H9 (cell line): ENCODE measurements around the gene NFATC4. TPM values are rescaled to one million over a fixed set of nuclear protein-coding genes. Genes with fewer than 3 reads are reported as not detected.

Experiments
- DNase-seq: peaks from one replicate; pipeline ENCODE4 v3.0.0-alpha.2; 2017
- H2AFZ ChIP-seq: one replicate; pipeline ENCODE4 v1.6.1; 2013; ENCODE audit warnings: mild to moderate bottlenecking, low read length, control low read depth, moderate library complexity
- H2AK5ac ChIP-seq: 2 replicates; pipeline ENCODE4 v1.6.1; 2013; ENCODE audit warnings: low read length, control low read depth, mixed read lengths; ENCODE audit not compliant: insufficient read length
- H2BK120ac ChIP-seq: one replicate; pipeline ENCODE4 v1.6.1; 2013; ENCODE audit warnings: low read depth, mild to moderate bottlenecking, low read length, control low read depth, inconsistent platforms; ENCODE audit not compliant: poor library complexity, severe bottlenecking
- H2BK12ac ChIP-seq: 2 replicates; pipeline ENCODE4 v1.6.1; 2013; ENCODE audit warnings: low read length, control low read depth, mixed read lengths, low read depth; ENCODE audit not compliant: insufficient read length
- H2BK15ac ChIP-seq: 2 replicates; pipeline ENCODE4 v1.6.1; 2013; ENCODE audit warnings: low read depth, low read length, control low read depth
- H2BK20ac ChIP-seq: one replicate; pipeline ENCODE4 v1.6.1; 2013; ENCODE audit warnings: low read depth, mild to moderate bottlenecking, low read length, control low read depth, inconsistent platforms; ENCODE audit not compliant: poor library complexity, severe bottlenecking
- H2BK5ac ChIP-seq: 2 replicates; pipeline ENCODE4 v1.6.1; 2013; ENCODE audit warnings: low read length, control low read depth, mixed read lengths; ENCODE audit not compliant: insufficient read length
- H3K14ac ChIP-seq: 2 replicates; pipeline ENCODE4 v1.6.1; 2013; ENCODE audit warnings: low read length, control low read depth; ENCODE audit not compliant: insufficient read depth
- H3K18ac ChIP-seq: 2 replicates; pipeline ENCODE4 v1.6.1; 2013; ENCODE audit warnings: low read depth, mild to moderate bottlenecking, mixed read lengths, low read length, control low read depth; ENCODE audit not compliant: insufficient read length
- H3K23ac ChIP-seq: 2 replicates; pipeline ENCODE4 v1.6.1; 2013; ENCODE audit warnings: low read length, control low read depth, mixed read lengths, low read depth; ENCODE audit not compliant: insufficient read length
- H3K23me2 ChIP-seq: 2 replicates; pipeline ENCODE4 v1.6.1; 2013; ENCODE audit warnings: low read depth, mild to moderate bottlenecking, mixed read lengths, low read length, control low read depth; ENCODE audit not compliant: insufficient read length, poor library complexity, severe bottlenecking
- H3K27ac ChIP-seq: 2 replicates; pipeline ENCODE4 v1.5.1; 2013; ENCODE audit warnings: low read length, control low read depth, mixed read lengths, low read depth; ENCODE audit not compliant: insufficient read length
- H3K27me3 ChIP-seq: 2 replicates; pipeline ENCODE4 v1.6.1; 2013; ENCODE audit warnings: low read length, control low read depth, inconsistent platforms; ENCODE audit not compliant: insufficient read depth
- H3K4ac ChIP-seq: 2 replicates; pipeline ENCODE4 v1.6.1; 2013; ENCODE audit warnings: low read depth, mild to moderate bottlenecking, control low read depth, inconsistent platforms, low read length, moderate library complexity
- H3K4me1 ChIP-seq: 2 replicates; pipeline ENCODE4 v1.6.1; 2013; ENCODE audit warnings: low read length, control low read depth, inconsistent platforms; ENCODE audit not compliant: insufficient read depth
- H3K4me2 ChIP-seq: 2 replicates; pipeline ENCODE4 v1.6.1; 2013; ENCODE audit warnings: low read length, control low read depth, mixed read lengths; ENCODE audit not compliant: insufficient read length, insufficient read depth
- H3K56ac ChIP-seq: 2 replicates; pipeline ENCODE4 v1.6.1; 2013; ENCODE audit warnings: low read depth, mild to moderate bottlenecking, mixed read lengths, low read length, control low read depth; ENCODE audit not compliant: insufficient read length
- H3K79me1 ChIP-seq: 2 replicates; pipeline ENCODE4 v1.6.1; 2013; ENCODE audit warnings: low read depth, mild to moderate bottlenecking, moderate library complexity, low read length, control low read depth, inconsistent platforms; ENCODE audit not compliant: insufficient read depth, poor library complexity, severe bottlenecking
- H3K79me2 ChIP-seq: 2 replicates; pipeline ENCODE4 v1.6.1; 2013; ENCODE audit warnings: low read length, control low read depth, inconsistent platforms; ENCODE audit not compliant: insufficient read depth
- H3K9ac ChIP-seq: 2 replicates; pipeline ENCODE4 v1.6.1; 2013; ENCODE audit warnings: low read length, control low read depth, mixed read lengths; ENCODE audit not compliant: insufficient read length; ENCODE audit errors: extremely low read depth
- H3K9me3 ChIP-seq: one replicate; pipeline ENCODE4 v1.6.1; 2013; ENCODE audit warnings: low read depth, low read length, inconsistent platforms; ENCODE audit not compliant: control insufficient read depth
- H3T11ph ChIP-seq: one replicate; pipeline ENCODE4 v1.6.1; 2013; ENCODE audit warnings: mild to moderate bottlenecking, low read length, control low read depth, inconsistent platforms
- H4K20me1 ChIP-seq: one replicate; pipeline ENCODE4 v1.6.1; 2013; ENCODE audit not compliant: control insufficient read depth, insufficient read length, insufficient read depth
- H4K5ac ChIP-seq: 2 replicates; pipeline ENCODE4 v1.6.1; 2013; ENCODE audit warnings: low read depth, mild to moderate bottlenecking, mixed read lengths, low read length, control low read depth; ENCODE audit not compliant: insufficient read length
- H4K8ac ChIP-seq: replicated peaks from 2 replicates; pipeline ENCODE4 v1.6.1; 2013; ENCODE audit warnings: low read length, control low read depth, mixed read lengths, low read depth; ENCODE audit not compliant: insufficient read length
- H4K91ac ChIP-seq: 2 replicates; pipeline ENCODE4 v1.6.1; 2013; ENCODE audit warnings: low read depth, mild to moderate bottlenecking, moderate library complexity, mixed read lengths, low read length, control low read depth; ENCODE audit not compliant: insufficient read length
- H3K27ac Mint-ChIP-seq, 3 experiments: 2 replicates in 2 of 3; 3 replicates in 1 of 3; pipeline ENCODE4 v1.8.0; 2020 to 2021; ENCODE audit warnings: mixed read lengths in 3 of 3, mild to moderate bottlenecking in 1 of 3, moderate library complexity in 1 of 3
- H3K27me3 Mint-ChIP-seq: 2 replicates; pipeline ENCODE4 v1.8.0; 2021; ENCODE audit warnings: low read depth, mild to moderate bottlenecking, moderate library complexity, mixed read lengths
- H3K36me3 Mint-ChIP-seq, 3 experiments: 2 replicates in 2 of 3; 3 replicates in 1 of 3; pipeline ENCODE4 v1.8.0; 2020 to 2021; ENCODE audit warnings: low read depth in 3 of 3, mixed read lengths in 3 of 3; ENCODE audit not compliant: insufficient read depth in 1 of 3
- H3K4me1 Mint-ChIP-seq, 2 experiments: 2 replicates each; pipeline ENCODE4 v1.8.0; 2020; ENCODE audit warnings: mixed read lengths in 2 of 2
- H3K4me3 Mint-ChIP-seq, 2 experiments: 2 replicates in 1 of 2; 3 replicates in 1 of 2; pipeline ENCODE4 v1.8.0; 2020 to 2021; ENCODE audit warnings: mild to moderate bottlenecking in 2 of 2, mixed read lengths in 2 of 2, moderate library complexity in 1 of 2
- H3K9me3 Mint-ChIP-seq, 2 experiments: 2 replicates in 1 of 2; 3 replicates in 1 of 2; pipeline ENCODE4 v1.8.0; 2020; ENCODE audit warnings: mild to moderate bottlenecking in 2 of 2, mixed read lengths in 2 of 2, moderate library complexity in 1 of 2
- WGBS: extraction: QIAGEN DNeasy Blood & Tissue Kit; methylation state at CpG from one replicate; pipeline ENCODE4 v1.1.7; 2013; ENCODE audit warnings: missing lambda C conversion rate, low lambda C conversion rate, mixed read lengths; ENCODE audit not compliant: insufficient read length; ENCODE audit errors: extremely low coverage; 5-methylcytosine and 5-hydroxymethylcytosine counted together
- total RNA-seq: library from RNA; stranded (reverse); gene quantifications from 2 replicates; pipeline ENCODE4 v1.2.1, GENCODE V29; 2021
- TF ChIP-seq, protein P1 (sequence below): fragments of 200-600 bp; sonication (generic); conservative IDR thresholded peaks from 3 replicates; pipeline ENCODE4 v1.8.0; 2021; ENCODE audit warnings: antibody characterized with exemption, mild to moderate bottlenecking

The NFATC4 gene
- total RNA-seq, 1 experiment from 2014 or later = 46.4 TPM

DNA sequence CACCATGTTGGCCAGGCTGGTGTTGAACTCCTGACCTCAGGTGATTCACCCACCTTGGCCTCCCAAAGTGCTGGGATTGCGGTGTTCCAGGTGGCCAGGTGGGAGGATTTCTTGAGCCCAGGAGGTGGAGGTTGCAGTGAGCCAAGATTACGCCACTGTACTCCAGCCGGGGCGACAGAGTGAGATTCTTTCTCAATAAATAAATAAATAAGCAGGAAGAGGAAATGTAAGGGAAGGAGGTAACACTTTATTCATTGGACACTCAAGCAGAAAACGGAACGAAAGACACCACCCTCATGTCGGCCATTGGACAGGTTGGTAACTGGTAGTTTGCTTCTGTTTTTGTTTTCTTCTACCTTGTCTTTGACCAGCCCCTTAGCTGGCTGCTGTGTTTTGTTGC, 13.0 kb upstream of the NFATC4 start:
- no peak overlapping the region for H3K4ac ChIP-seq
- H2BK120ac ChIP-seq = no peak overlapping the region
- no peak overlapping the region for H4K5ac ChIP-seq
- no peak overlapping the region for H3T11ph ChIP-seq
- H3K18ac ChIP-seq = no peak overlapping the region
- no peak overlapping the region for H3K9ac ChIP-seq
- H4K8ac ChIP-seq = no peak overlapping the region
- H3K14ac ChIP-seq = no peak overlapping the region
- H3K79me1 ChIP-seq = no peaks in the 10 kb centered on the region
- H3K4me1 ChIP-seq = no peaks in the 10 kb centered on the region
- Mint-ChIP-seq H3K4me3 (no peak overlapping the region), H3K36me3 (no peaks in the 10 kb centered on the region), H3K27me3 (peaks cover 68% of the 10 kb centered on the region), H3K4me1 (no peaks in the 10 kb centered on the region), H3K9me3 (no peaks in the 10 kb centered on the region; a peak in 1 of 5 replicates), H3K27ac (no peak overlapping the region)
- no peak overlapping the region for H2AK5ac ChIP-seq
- no peak for DNase-seq
- no peak overlapping the region for H4K91ac ChIP-seq
- no peak overlapping the region for H3K27ac ChIP-seq
- H3K79me2 ChIP-seq = no peaks in the 10 kb centered on the region
- H2BK15ac ChIP-seq = no peak overlapping the region
- H3K56ac ChIP-seq = no peak overlapping the region
- no peak overlapping the region for H2BK5ac ChIP-seq
- H2BK20ac ChIP-seq = no peak overlapping the region
- TF ChIP-seq, protein P1, sequence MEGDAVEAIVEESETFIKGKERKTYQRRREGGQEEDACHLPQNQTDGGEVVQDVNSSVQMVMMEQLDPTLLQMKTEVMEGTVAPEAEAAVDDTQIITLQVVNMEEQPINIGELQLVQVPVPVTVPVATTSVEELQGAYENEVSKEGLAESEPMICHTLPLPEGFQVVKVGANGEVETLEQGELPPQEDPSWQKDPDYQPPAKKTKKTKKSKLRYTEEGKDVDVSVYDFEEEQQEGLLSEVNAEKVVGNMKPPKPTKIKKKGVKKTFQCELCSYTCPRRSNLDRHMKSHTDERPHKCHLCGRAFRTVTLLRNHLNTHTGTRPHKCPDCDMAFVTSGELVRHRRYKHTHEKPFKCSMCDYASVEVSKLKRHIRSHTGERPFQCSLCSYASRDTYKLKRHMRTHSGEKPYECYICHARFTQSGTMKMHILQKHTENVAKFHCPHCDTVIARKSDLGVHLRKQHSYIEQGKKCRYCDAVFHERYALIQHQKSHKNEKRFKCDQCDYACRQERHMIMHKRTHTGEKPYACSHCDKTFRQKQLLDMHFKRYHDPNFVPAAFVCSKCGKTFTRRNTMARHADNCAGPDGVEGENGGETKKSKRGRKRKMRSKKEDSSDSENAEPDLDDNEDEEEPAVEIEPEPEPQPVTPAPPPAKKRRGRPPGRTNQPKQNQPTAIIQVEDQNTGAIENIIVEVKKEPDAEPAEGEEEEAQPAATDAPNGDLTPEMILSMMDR = no peak
- no peaks in the 10 kb centered on the region for H4K20me1 ChIP-seq
- no peak overlapping the region for H3K23ac ChIP-seq
- no CpG with 5 or more reads among the region's 7 CpGs for WGBS
- H2BK12ac ChIP-seq = no peak overlapping the region
- no peaks in the 10 kb centered on the region for H3K9me3 ChIP-seq
- no peaks in the 10 kb centered on the region for H3K23me2 ChIP-seq
- H3K27me3 ChIP-seq = no peaks in the 10 kb centered on the region; the same call in 1 of the 2 replicates
- H2AFZ ChIP-seq = no peak overlapping the region
- H3K4me2 ChIP-seq = no peak overlapping the region
